ENCODE measurements around the gene VWA7.
"Not testable (repeated sequence)": the region's sequence is repeated elsewhere in the genome, so short reads cannot be mapped to it uniquely, and the experiment has no call there.

VWA7 gene

GRCh38 chr6:31776989-31777666 is at the start of gene VWA7:
Gene VWA7, minus strand, starts transcription at chr6:31777328. Its CDS starts 549 bp downstream, at chr6:31776779.
- DNase-seq, result peak; percentile 62

- peak; percentile 94 for DNase-seq
Observed at GRCh38 chr6:31826793-31827285, 49.7 kb upstream of the VWA7 start.

- no peak for DNase-seq
Observed at GRCh38 chr6:31825553-31825952, 48.4 kb upstream of the VWA7 start.

GRCh38 chr6:31823592-31824196 is 46.6 kb upstream of the VWA7 start:
- DNase-seq, result not testable (repeated sequence)

- peak; percentile 89 for DNase-seq
Observed at GRCh38 chr6:31822036-31822821, 45.1 kb upstream of the VWA7 start.

GRCh38 chr6:31821301-31822035 is 44.3 kb upstream of the VWA7 start:
- peak; percentile 80 for DNase-seq

GRCh38 chr6:31820399-31820798 is 43.3 kb upstream of the VWA7 start:
- DNase-seq, result not testable (repeated sequence)

- no peak for DNase-seq
Observed at GRCh38 chr6:31819871-31820299, 42.8 kb upstream of the VWA7 start.

- not testable (repeated sequence) for DNase-seq
Observed at GRCh38 chr6:31817929-31818511, 40.9 kb upstream of the VWA7 start.

- not testable (repeated sequence) for DNase-seq
Observed at GRCh38 chr6:31817133-31817928, 40.2 kb upstream of the VWA7 start.

- DNase-seq, result peak; percentile 98
Observed at GRCh38 chr6:31815025-31815838, 38.1 kb upstream of the VWA7 start, which contains the start of the genes HSPA1A and HSPA1L. Gene HSPA1A, plus strand, starts transcription at chr6:31815543. Its CDS starts 214 bp downstream, at chr6:31815757. Gene HSPA1L, minus strand, starts transcription at chr6:31815283. Its CDS starts 3,311 bp downstream, at chr6:31811972.

- DNase-seq, result peak; percentile 98
Observed at GRCh38 chr6:31814677-31815024, 37.5 kb upstream of the VWA7 start.

GRCh38 chr6:31813465-31813849 is 36.3 kb upstream of the VWA7 start:
- no peak for DNase-seq

- no peak for DNase-seq
Observed at GRCh38 chr6:31811645-31812044, 34.5 kb upstream of the VWA7 start.

GRCh38 chr6:31808599-31808998 is 31.5 kb upstream of the VWA7 start:
- not testable (repeated sequence) for DNase-seq

GRCh38 chr6:31806470-31807272 is 29.5 kb upstream of the VWA7 start, which contains the start of gene LSM2:
Gene LSM2, minus strand, starts transcription at chr6:31806966. Its CDS starts 209 bp downstream, at chr6:31806757.
- DNase-seq, result peak; percentile 99

GRCh38 chr6:31805939-31806469 is 28.9 kb upstream of the VWA7 start:
- DNase-seq, result no peak

GRCh38 chr6:31801031-31801927 is 24.2 kb upstream of the VWA7 start:
- DNase-seq, result not testable (repeated sequence)
